K562 (cell line): ENCODE results near the gene ABCF2. TPM values are rescaled to one million over a fixed set of nuclear protein-coding genes. Genes with fewer than 3 reads are reported as not detected.

Source experiments
- ATAC-seq: fragments of 200-7000 bp; cut with Tn5 transposase; 3 replicates; pipeline ENCODE4 v1.9.1; 2020; ENCODE audit warnings: moderate library complexity
- BruUV-seq: library from RNA; stranded (reverse); fragments of 400-500 nt; replicated peaks from 2 replicates; lab custom pipeline; 2021; lab: Mats Ljungman, UMichigan
- CTCF ChIA-PET: fragments of 300-600 bp; formaldehyde crosslinking; extraction: SDS; loops from one replicate; lab custom pipeline; 2021; ENCODE audit warnings: low intra/inter-chr PET ratio; lab: Yijun Ruan, JAX
- POLR2A ChIA-PET: fragments of 300-600, 350-650 bp; sonication (Branson Sonifier 250); formaldehyde crosslinking; extraction: SDS; loops from one replicate; lab custom pipeline; 2021; ENCODE audit warnings: antibody characterized with exemption, inconsistent platforms; lab: Yijun Ruan, JAX
- DNase-seq, 4 experiments: peaks; one replicate each; pipeline versions ENCODE4 v3.0.0 to v3.0.0-alpha.2; 2011 to 2018; ENCODE audit warnings: low spot score in 3 of 4, mixed read lengths in 3 of 4; ENCODE audit errors: extremely low read depth in 1 of 4
- FAIRE-seq: peaks from 2 replicates; lab custom pipeline; 2011; peaks lifted over from hg19 to GRCh38; lab: Jason Lieb, UNC
- H2AFZ ChIP-seq: 2 replicates; pipeline ENCODE4 v1.6.0; 2011; ENCODE audit warnings: low read depth, low read length, control low read depth, inconsistent platforms
- H3K27ac ChIP-seq: fragments of 200-600 bp; 3 replicates; pipeline ENCODE4 v1.8.0; 2011; ENCODE audit warnings: low read depth, mild to moderate bottlenecking, control low read depth, inconsistent platforms, low read length, moderate library complexity, mixed read lengths; ENCODE audit errors: extremely low read depth
- H3K27me3 ChIP-seq, 2 experiments: fragments of 300-600 bp in 1 of 2; 2 replicates in 1 of 2; 3 replicates in 1 of 2; pipeline versions ENCODE4 v1.6.0 to v1.8.0; 2011; ENCODE audit warnings: inconsistent platforms in 2 of 2, low read length in 2 of 2, mild to moderate bottlenecking in 1 of 2, mixed read lengths in 1 of 2, moderate library complexity in 1 of 2; ENCODE audit not compliant: control insufficient read depth in 2 of 2, insufficient read depth in 2 of 2
- H3K36me3 ChIP-seq: fragments of 300-600 bp; 3 replicates; pipeline ENCODE4 v1.8.0; 2011; ENCODE audit warnings: mild to moderate bottlenecking, low read length, inconsistent platforms; ENCODE audit not compliant: control insufficient read depth, insufficient read depth
- H3K4me1 ChIP-seq, 2 experiments: fragments of 200-600 bp in 1 of 2; replicated peaks in 1 of 2; 2 replicates in 1 of 2; 3 replicates in 1 of 2; pipeline versions ENCODE4 v1.5.1 to v1.8.0; 2011; ENCODE audit warnings: inconsistent platforms in 2 of 2, low read length in 2 of 2, mild to moderate bottlenecking in 1 of 2, mixed read lengths in 1 of 2, moderate library complexity in 1 of 2; ENCODE audit not compliant: control insufficient read depth in 2 of 2, insufficient read depth in 2 of 2
- H3K4me2 ChIP-seq: 2 replicates; pipeline ENCODE4 v1.6.1; 2011; ENCODE audit warnings: low read length, control low read depth, inconsistent platforms, mixed read lengths; ENCODE audit not compliant: insufficient read depth
- H3K4me3 ChIP-seq: fragments of 200-600 bp; sonication (generic), shearing (Covaris generic); 2 replicates; pipeline ENCODE4 v1.5.1; 2016; ENCODE audit warnings: control low read depth, inconsistent platforms
- H3K79me2 ChIP-seq: fragments of 200-600 bp; 3 replicates; pipeline ENCODE4 v1.8.0; 2011; ENCODE audit warnings: low read length, inconsistent platforms; ENCODE audit not compliant: control insufficient read depth, insufficient read depth
- H3K9ac ChIP-seq, 2 experiments: 2 replicates each; pipeline versions ENCODE4 v1.6.0 to v1.6.1; 2011; ENCODE audit warnings: low read depth in 2 of 2, low read length in 2 of 2, control low read depth in 1 of 2, inconsistent platforms in 1 of 2, mild to moderate bottlenecking in 1 of 2, mixed read lengths in 1 of 2; ENCODE audit not compliant: insufficient read depth in 1 of 2
- H3K9me1 ChIP-seq: one replicate; pipeline ENCODE4 v1.6.0; 2011; ENCODE audit warnings: inconsistent platforms, mild to moderate bottlenecking, low read length, moderate library complexity; ENCODE audit not compliant: control insufficient read depth, insufficient read depth
- H3K9me3 ChIP-seq: replicated peaks from 2 replicates; pipeline ENCODE4 v1.5.1; 2011; ENCODE audit warnings: low read depth, low read length, inconsistent platforms; ENCODE audit not compliant: control insufficient read depth, insufficient read depth
- H4K20me1 ChIP-seq: replicated peaks from 2 replicates; pipeline ENCODE4 v1.6.1; 2011; ENCODE audit warnings: low read length, inconsistent platforms, mixed read lengths; ENCODE audit not compliant: control insufficient read depth, insufficient read depth
- ETV5 ChIP-seq: sonication (generic); formaldehyde crosslinking; IDR thresholded peaks from 2 replicates; pipeline ENCODE4 v1.4.0; 2020; ENCODE audit warnings: low read depth, mild to moderate bottlenecking, missing genetic modification reagents
- HNRNPL ChIP-seq: fragments of 200-400 bp; formaldehyde crosslinking; IDR thresholded peaks from 2 replicates; pipeline ENCODE4 v1.6.1; 2017; ENCODE audit warnings: low read depth, mild to moderate bottlenecking, low read length
- NRF1 ChIP-seq, 2 experiments: fragments of 450-650 bp; IDR thresholded peaks in 1 of 2; conservative IDR thresholded peaks in 1 of 2; 2 replicates each; pipeline ENCODE4 v1.6.1; 2014; ENCODE audit warnings: mild to moderate bottlenecking in 2 of 2
- SMC3 ChIP-seq: conservative IDR thresholded peaks from 2 replicates; pipeline ENCODE4 v1.6.1; 2011; ENCODE audit warnings: low read depth, low read length, improper control_type of control experiment; ENCODE audit not compliant: insufficient read depth
- WGBS: fragments of 100-300 bp; shearing (Covaris generic); methylation state at CpG from one replicate; pipeline ENCODE4 v1.1.6; 2016; ENCODE audit warnings: low coverage, mixed read lengths; ENCODE audit not compliant: insufficient coverage; ENCODE audit errors: missing lambda C conversion rate; 5-methylcytosine and 5-hydroxymethylcytosine counted together
- in situ Hi-C: fragments of 300-500 bp; cut with MboI; formaldehyde crosslinking; loops from 4 replicates; pipeline ENCODE4 v1.15.0; 2018; ENCODE audit warnings: inconsistent platforms, mixed read lengths
- intact Hi-C: fragments of 100-400 bp; cut with micrococcal nuclease; formaldehyde crosslinking; loops from 2 replicates; pipeline ENCODE4 v1.14.2; 2022
- polyA plus RNA-seq, 8 experiments: library from polyadenylated mRNA; depleted of rRNA in 4 of 8; stranded (reverse) in 5 of 8; unstranded in 3 of 8; fragments of >200 nt; fragmentation: Nextera tagmentation in 2 of 8; fragmentation: Illumina TruSeq in 1 of 8; extraction: Ambion mirVana in 2 of 8; extraction: Trizol in 1 of 8; gene quantifications; 2 replicates each; pipeline versions ENCODE4 v1.2.1 to v1.2.3, GENCODE V29; 2011 to 2014; ENCODE audit warnings: inconsistent platforms in 1 of 8, missing spikeins in 1 of 8
- total RNA-seq, 7 experiments: library from RNA; depleted of rRNA in 6 of 7; stranded (reverse); fragments of >200 nt in 6 of 7; fragmentation: Illumina TruSeq in 2 of 7; extraction: Trizol in 2 of 7; gene quantifications; 2 replicates each; pipeline versions ENCODE4 v1.2.1 to v1.2.3, GENCODE V29; 2011 to 2021; ENCODE audit warnings: low replicate concordance in 1 of 7
- TF ChIP-seq, protein P1 (sequence below), 2 experiments: IDR thresholded peaks; 2 replicates each; pipeline ENCODE4 v1.6.1; 2012; ENCODE audit warnings: improper control_type of control experiment in 2 of 2, low read depth in 2 of 2, low read length in 2 of 2, borderline replicate concordance in 1 of 2
- TF ChIP-seq, protein P2 (sequence below), 2 experiments: fragments of 450-650 bp in 1 of 2; sonication (generic) in 1 of 2; formaldehyde crosslinking in 1 of 2; IDR thresholded peaks; 2 replicates each; pipeline versions ENCODE4 v1.7.1 to v1.9.0; 2016 to 2022; ENCODE audit warnings: inconsistent platforms in 1 of 2, mild to moderate bottlenecking in 1 of 2, missing genetic modification reagents in 1 of 2

The ABCF2 gene
- total and polyA plus RNA-seq, 9 of the 15 experiments (the other 6 are each of a cell fraction or from before 2014, with no cell fraction given) = 62.1 to 224 (median 113) TPM

DNA sequence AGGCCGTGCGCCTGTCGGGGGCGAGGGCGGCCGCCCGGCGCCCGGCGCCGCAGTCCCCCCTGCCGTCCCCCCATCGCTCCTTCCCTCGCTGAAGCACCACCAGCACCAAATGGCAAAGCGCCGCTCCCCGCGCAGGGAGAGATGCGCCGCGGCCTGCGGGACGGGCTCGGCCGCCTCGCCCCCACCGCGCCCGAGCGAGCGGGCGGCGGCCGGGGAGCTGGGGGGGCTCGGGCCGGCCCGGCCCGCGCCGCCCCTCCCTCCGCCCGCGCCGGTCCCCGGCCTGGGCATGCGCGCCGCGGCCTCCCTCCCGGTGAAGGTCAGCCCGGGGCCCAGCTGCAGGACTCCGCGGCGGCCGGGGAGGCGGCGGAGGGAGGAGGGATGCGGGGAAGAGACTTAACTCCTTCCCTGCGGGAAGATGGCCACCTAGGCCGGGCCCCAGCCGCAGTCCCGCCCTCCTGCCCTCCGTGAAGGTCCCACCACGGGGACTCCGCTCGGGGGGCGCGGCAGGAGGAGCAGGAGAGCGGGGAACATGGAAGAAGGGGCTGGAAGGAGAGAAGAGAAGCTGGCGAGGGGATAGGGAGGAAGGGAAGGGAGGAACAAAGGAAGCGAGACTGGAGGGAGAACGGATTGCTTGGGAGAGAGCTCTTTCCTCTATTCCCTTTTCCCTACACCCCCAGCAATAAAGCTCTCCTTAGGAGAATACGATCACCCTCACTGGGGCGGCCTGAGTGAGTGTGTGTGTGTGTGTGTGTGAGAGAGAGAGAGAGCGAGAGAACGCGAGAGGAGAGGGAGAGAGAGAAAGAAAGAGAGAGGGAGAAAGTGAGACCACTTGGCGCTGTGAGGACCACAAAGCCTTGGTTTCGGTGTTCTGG lies 24.9 kb upstream of the ABCF2 start:
- in situ Hi-C loops = no loop called here
- H3K4me2 ChIP-seq = peak overlapping the region; percentile 22; the same call in 1 of the 2 replicates
- ChIA-PET CTCF (no interaction called here), POLR2A (interaction anchor here (0.6 to 2.3 kb wide), 7 partner anchors 10 to 939 kb away, joined by 3 to 14 read pairs (median 4); no protein-coding TSS in a partner anchor)
- no peaks in the 10 kb centered on the region for H3K9me3 ChIP-seq
- H3K27ac ChIP-seq = no peak overlapping the region
- DNase-seq (peak; percentile 71 to 97 (median 92)), ATAC-seq (peak; percentile 64), FAIRE-seq (no peak)
- peaks cover 29% of the 10 kb centered on the region for H4K20me1 ChIP-seq
- no peaks in the 10 kb centered on the region for H3K36me3 ChIP-seq
- no TSS peak for BruUV-seq
- H3K9ac ChIP-seq = peak overlapping the region in 1 of 2 experiments; percentile 79; a peak in 2 of 4 replicates
- H3K79me2 ChIP-seq = no peaks in the 10 kb centered on the region
- peaks cover 21 to 54% of the 10 kb centered on the region in 2 experiments; a peak in 4 of 5 replicates for H3K4me1 ChIP-seq
- no peaks in the 10 kb centered on the region for H3K9me1 ChIP-seq
- H3K4me3 ChIP-seq = peak overlapping the region; percentile 21
- 6% methylated on average over 50 of the region's 79 CpGs for WGBS
- H3K27me3 ChIP-seq = peaks cover 51 to 71% of the 10 kb centered on the region in 2 experiments
- intact Hi-C loops = no loop called here
- H2AFZ ChIP-seq = peak overlapping the region; percentile 71
- TF ChIP-seq, protein P1, sequence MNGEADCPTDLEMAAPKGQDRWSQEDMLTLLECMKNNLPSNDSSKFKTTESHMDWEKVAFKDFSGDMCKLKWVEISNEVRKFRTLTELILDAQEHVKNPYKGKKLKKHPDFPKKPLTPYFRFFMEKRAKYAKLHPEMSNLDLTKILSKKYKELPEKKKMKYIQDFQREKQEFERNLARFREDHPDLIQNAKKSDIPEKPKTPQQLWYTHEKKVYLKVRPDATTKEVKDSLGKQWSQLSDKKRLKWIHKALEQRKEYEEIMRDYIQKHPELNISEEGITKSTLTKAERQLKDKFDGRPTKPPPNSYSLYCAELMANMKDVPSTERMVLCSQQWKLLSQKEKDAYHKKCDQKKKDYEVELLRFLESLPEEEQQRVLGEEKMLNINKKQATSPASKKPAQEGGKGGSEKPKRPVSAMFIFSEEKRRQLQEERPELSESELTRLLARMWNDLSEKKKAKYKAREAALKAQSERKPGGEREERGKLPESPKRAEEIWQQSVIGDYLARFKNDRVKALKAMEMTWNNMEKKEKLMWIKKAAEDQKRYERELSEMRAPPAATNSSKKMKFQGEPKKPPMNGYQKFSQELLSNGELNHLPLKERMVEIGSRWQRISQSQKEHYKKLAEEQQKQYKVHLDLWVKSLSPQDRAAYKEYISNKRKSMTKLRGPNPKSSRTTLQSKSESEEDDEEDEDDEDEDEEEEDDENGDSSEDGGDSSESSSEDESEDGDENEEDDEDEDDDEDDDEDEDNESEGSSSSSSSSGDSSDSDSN (IDR thresholded peaks at IDR 0.05; ENCODE audit: borderline replicate concordance in 1 of 2, low read depth in 2 of 2, low read length in 2 of 2) = peak in 1 of 2 experiments; percentile 30; a peak in 2 of 4 replicates
- TF ChIP-seq ETV5 (CRISPR knock-in tag) (0 out of 2 replicates have a peak, but pooled peaks have one; percentile 25), SMC3 (0 out of 2 replicates have a peak, but pooled peaks have one; percentile 5), NRF1 (conservative IDR thresholded peaks at IDR 0.05 in 1 of 2, IDR thresholded peaks at IDR 0.05 in 1 of 2) (peak; percentile 88 to 89), HNRNPL (no peak)
- TF ChIP-seq, protein P2, sequence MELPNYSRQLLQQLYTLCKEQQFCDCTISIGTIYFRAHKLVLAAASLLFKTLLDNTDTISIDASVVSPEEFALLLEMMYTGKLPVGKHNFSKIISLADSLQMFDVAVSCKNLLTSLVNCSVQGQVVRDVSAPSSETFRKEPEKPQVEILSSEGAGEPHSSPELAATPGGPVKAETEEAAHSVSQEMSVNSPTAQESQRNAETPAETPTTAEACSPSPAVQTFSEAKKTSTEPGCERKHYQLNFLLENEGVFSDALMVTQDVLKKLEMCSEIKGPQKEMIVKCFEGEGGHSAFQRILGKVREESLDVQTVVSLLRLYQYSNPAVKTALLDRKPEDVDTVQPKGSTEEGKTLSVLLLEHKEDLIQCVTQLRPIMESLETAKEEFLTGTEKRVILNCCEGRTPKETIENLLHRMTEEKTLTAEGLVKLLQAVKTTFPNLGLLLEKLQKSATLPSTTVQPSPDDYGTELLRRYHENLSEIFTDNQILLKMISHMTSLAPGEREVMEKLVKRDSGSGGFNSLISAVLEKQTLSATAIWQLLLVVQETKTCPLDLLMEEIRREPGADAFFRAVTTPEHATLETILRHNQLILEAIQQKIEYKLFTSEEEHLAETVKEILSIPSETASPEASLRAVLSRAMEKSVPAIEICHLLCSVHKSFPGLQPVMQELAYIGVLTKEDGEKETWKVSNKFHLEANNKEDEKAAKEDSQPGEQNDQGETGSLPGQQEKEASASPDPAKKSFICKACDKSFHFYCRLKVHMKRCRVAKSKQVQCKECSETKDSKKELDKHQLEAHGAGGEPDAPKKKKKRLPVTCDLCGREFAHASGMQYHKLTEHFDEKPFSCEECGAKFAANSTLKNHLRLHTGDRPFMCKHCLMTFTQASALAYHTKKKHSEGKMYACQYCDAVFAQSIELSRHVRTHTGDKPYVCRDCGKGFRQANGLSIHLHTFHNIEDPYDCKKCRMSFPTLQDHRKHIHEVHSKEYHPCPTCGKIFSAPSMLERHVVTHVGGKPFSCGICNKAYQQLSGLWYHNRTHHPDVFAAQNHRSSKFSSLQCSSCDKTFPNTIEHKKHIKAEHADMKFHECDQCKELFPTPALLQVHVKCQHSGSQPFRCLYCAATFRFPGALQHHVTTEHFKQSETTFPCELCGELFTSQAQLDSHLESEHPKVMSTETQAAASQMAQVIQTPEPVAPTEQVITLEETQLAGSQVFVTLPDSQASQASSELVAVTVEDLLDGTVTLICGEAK (IDR thresholded peaks at IDR 0.05) = 0 out of 2 replicates have a peak, but pooled peaks have one; percentile 25
- TF ChIP-seq, protein P2 (CRISPR knock-in tag; IDR thresholded peaks at IDR 0.05) = 0 out of 2 replicates have a peak, but pooled peaks have one; percentile 27
